ENCODE data around the gene EFNA2. TPM values are rescaled to one million over a fixed set of nuclear protein-coding genes. Genes with fewer than 3 reads are reported as not detected.

The EFNA2 gene
- total and polyA plus RNA-seq, 2 of the 8 experiments (the other 6 are each of a cell fraction or from before 2014, with no cell fraction given): 4.0 to 7.0 TPM

DNA sequence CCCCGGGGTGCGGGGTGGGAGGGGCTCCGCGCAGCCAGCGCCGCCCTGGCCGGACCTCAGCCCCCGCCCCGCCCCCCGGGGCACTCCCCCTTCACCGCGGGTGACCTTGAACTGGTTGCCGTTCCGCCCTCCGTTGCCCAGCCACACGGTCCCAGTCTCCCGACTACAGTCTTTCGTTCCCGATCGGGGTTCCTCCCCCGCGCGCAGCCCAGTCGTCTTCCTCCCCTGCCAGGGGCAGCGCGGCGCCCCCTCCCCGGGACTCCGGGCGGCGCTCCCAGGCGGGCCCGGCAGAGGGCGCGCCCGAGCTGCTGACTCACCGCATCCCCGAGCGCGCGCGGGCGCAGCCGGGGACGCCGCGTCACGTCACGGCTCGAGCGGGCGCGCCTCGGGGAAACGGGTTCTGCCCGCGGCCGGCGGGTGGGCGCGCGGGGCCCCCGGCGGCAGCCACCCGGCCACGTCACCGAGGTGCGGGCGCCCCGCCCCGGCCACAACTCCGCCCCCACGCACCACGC, 36.8 kb upstream of the EFNA2 start:
- peak in 1 of 2 experiments; percentile 95 for DNase-seq (ENCODE audit: low read depth in 1 of 2, low spot score in 2 of 2)
- Histone ChIP-seq H3K56ac (replicated peaks; ENCODE audit: insufficient read length, low read depth, low read length) (peak overlapping the region; percentile 86), H3K27me3 (replicated peaks in 1 of 4; ENCODE audit: control insufficient read depth in 3 of 4, extremely low read depth in 1 of 4, insufficient read depth in 3 of 4, low read length in 3 of 4) (no peaks in the 10 kb centered on the region), H4K20me1 (replicated peaks in 1 of 2; ENCODE audit: control insufficient read depth in 1 of 2, insufficient read depth in 2 of 2, low read length in 2 of 2) (peaks cover 7 to 12% of the 10 kb centered on the region in 2 experiments), H3K9ac (replicated peaks in 1 of 4; ENCODE audit: extremely low read depth in 1 of 4, low read depth in 3 of 4, low read length in 3 of 4) (peak overlapping the region; percentile 35 to 89 (median 82); a peak in 6 of 7 replicates), H3K79me2 (ENCODE audit: control insufficient read depth in 1 of 2, insufficient read depth in 2 of 2, low read length in 2 of 2) (peaks cover 9 to 34% of the 10 kb centered on the region in 2 experiments), H3K79me1 (ENCODE audit: low read depth, low read length) (0 out of 2 replicates have a peak, but pooled peaks cover 4% of the 10 kb centered on the region), H3K4me2 (ENCODE audit: insufficient read depth in 1 of 2, low read depth in 2 of 2, low read length in 2 of 2) (peak overlapping the region; percentile 42 to 79), H3K23ac (ENCODE audit: insufficient read length) (no peak overlapping the region), H2BK5ac (ENCODE audit: low read depth, low read length) (peak overlapping the region; percentile 93), H3K4ac (replicated peaks; ENCODE audit: insufficient read length, low read depth, low read length) (no peak overlapping the region), H4K91ac (replicated peaks; ENCODE audit: insufficient read length, low read length) (peak overlapping the region; percentile 81), H2BK20ac (ENCODE audit: low read length) (no peak overlapping the region), H3K14ac (ENCODE audit: insufficient read length) (peak overlapping the region; percentile 90), H2AFZ (ENCODE audit: low read length) (no peak overlapping the region), H3K9me3 (ENCODE audit: insufficient read depth in 2 of 2, low read depth in 1 of 2, low read length in 1 of 2) (no peaks in the 10 kb centered on the region), H3K4me1 (replicated peaks in 1 of 4; ENCODE audit: control insufficient read depth in 3 of 4, insufficient read depth in 4 of 4, low read length in 3 of 4) (peaks cover 0 to 29% (median 13%) of the 10 kb centered on the region in 4 experiments; a peak in 6 of 7 replicates), H3K4me3 (ENCODE audit: extremely low read depth in 1 of 4, insufficient read depth in 2 of 4, low read depth in 3 of 4, low read length in 4 of 4) (peak overlapping the region; percentile 63 to 95 (median 68)), H4K8ac (ENCODE audit: extremely low read depth, insufficient read depth, low read length) (peak overlapping the region; percentile 98; the same call in 1 of the 2 replicates), H3K36me3 (ENCODE audit: control insufficient read depth in 2 of 4, insufficient read depth in 4 of 4, low read length in 3 of 4) (peaks cover 4 to 29% (median 17%) of the 10 kb centered on the region in 4 experiments; a peak in 5 of 8 replicates), H4K5ac (ENCODE audit: insufficient read length, low read depth, low read length) (peak overlapping the region; percentile 80), H3K18ac (ENCODE audit: extremely low read depth, low read length) (no peak overlapping the region; the same call in 1 of the 2 replicates), H2BK12ac (ENCODE audit: low read depth, low read length) (no peak overlapping the region), H2BK120ac (replicated peaks; ENCODE audit: low read depth, low read length) (no peak overlapping the region), H2AK5ac (ENCODE audit: low read depth, low read length) (no peak overlapping the region), H3K23me2 (ENCODE audit: low read depth, low read length) (peaks cover 2% of the 10 kb centered on the region; the same call in 1 of the 2 replicates), H2BK15ac (ENCODE audit: low read length) (no peak overlapping the region), H3K27ac (ENCODE audit: low read depth, low read length) (peak overlapping the region; percentile 94)
- FAIRE-seq: no peak
- 0% methylated on average over 21 of the region's 74 CpGs; no CpG with 5 or more reads in 1 of the 2 experiments for WGBS, 2 experiments (ENCODE audit: extremely low coverage in 1 of 2, insufficient coverage in 1 of 2, insufficient read length in 1 of 2, insufficient replicate concordance in 2 of 2, low coverage in 1 of 2, low lambda C conversion rate in 2 of 2, missing lambda C conversion rate in 1 of 2)
- POLR2A ChIA-PET (ENCODE audit: partially characterized antibody): interaction anchor here (0.7 to 14.3 kb wide), 7 partner anchors 11 to 222 kb away, joined by 3 to 456 read pairs (median 4); partner anchors contain the start of genes CBARP, CIRBP, CNN2 and FAM174C
- CTCF ChIA-PET (ENCODE audit: partially characterized antibody): no interaction called here
- TF ChIP-seq CEBPB (IDR thresholded peaks at IDR 0.05; ENCODE audit: low read depth, low read length): no peak
- no peak for TF ChIP-seq SIRT6 (IDR thresholded peaks at IDR 0.05; ENCODE audit: low read length)
- no peak for TF ChIP-seq CBX5 (IDR thresholded peaks at IDR 0.05; ENCODE audit: low read depth, low read length)
- no peak for TF ChIP-seq BCL11A (IDR thresholded peaks at IDR 0.05; ENCODE audit: low read depth in 2 of 2, low read length in 2 of 2)
- peak in 1 of 2 experiments; percentile 63; a peak in 2 of 3 replicates for TF ChIP-seq POLR2A (IDR thresholded peaks at IDR 0.05; ENCODE audit: control extremely low read depth in 1 of 2, low read depth in 2 of 2, low read length in 2 of 2)
- TF ChIP-seq, protein P1, sequence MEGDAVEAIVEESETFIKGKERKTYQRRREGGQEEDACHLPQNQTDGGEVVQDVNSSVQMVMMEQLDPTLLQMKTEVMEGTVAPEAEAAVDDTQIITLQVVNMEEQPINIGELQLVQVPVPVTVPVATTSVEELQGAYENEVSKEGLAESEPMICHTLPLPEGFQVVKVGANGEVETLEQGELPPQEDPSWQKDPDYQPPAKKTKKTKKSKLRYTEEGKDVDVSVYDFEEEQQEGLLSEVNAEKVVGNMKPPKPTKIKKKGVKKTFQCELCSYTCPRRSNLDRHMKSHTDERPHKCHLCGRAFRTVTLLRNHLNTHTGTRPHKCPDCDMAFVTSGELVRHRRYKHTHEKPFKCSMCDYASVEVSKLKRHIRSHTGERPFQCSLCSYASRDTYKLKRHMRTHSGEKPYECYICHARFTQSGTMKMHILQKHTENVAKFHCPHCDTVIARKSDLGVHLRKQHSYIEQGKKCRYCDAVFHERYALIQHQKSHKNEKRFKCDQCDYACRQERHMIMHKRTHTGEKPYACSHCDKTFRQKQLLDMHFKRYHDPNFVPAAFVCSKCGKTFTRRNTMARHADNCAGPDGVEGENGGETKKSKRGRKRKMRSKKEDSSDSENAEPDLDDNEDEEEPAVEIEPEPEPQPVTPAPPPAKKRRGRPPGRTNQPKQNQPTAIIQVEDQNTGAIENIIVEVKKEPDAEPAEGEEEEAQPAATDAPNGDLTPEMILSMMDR (IDR thresholded peaks at IDR 0.05; ENCODE audit: control extremely low read depth in 1 of 3, insufficient read depth in 1 of 3, low read depth in 1 of 3, low read length in 3 of 3): peak; percentile 57 to 77 (median 66)
- TF ChIP-seq CTBP2 (IDR thresholded peaks at IDR 0.05; ENCODE audit: borderline replicate concordance, insufficient read depth, insufficient read length, low read length): no peak
- peak; percentile 31; the same call in 1 of the 2 replicates for TF ChIP-seq EGR1 (IDR thresholded peaks at IDR 0.05; ENCODE audit: borderline replicate concordance, low read depth, low read length)
- peak; percentile 6 for TF ChIP-seq KDM4A (IDR thresholded peaks at IDR 0.05; ENCODE audit: low read depth, low read length, severe bottlenecking)
- peak; percentile 56 for TF ChIP-seq TAF7 (optimal IDR thresholded peaks at IDR 0.05; ENCODE audit: borderline replicate concordance, low read depth, low read length)
